ENCODE results near the gene EFHC1. TPM values are rescaled to one million over a fixed set of nuclear protein-coding genes. Genes with fewer than 3 reads are reported as not detected.

Gene EFHC1
- total RNA-seq, 2 experiments from 2014 or later: 20.7 to 24.8 TPM

- BruUV-seq (replicated peaks): no TSS peak
- no peak overlapping the region for H3K27ac ChIP-seq (ENCODE audit: low read depth, low read length, poor library complexity, severe bottlenecking)
Measured at GRCh38 chr6:52389264-52389625, 30.9 kb upstream of the EFHC1 start.

GRCh38 chr6:52389626-52390360 is 30.3 kb upstream of the EFHC1 start:
- intact Hi-C loops (cut with micrococcal nuclease; ENCODE audit: unreplicated experiment): loop anchor here (10.0 kb wide), 1 partner anchor 325 kb away; no protein-coding TSS in a partner anchor
- peak; percentile 24 for DNase-seq (ENCODE audit: low spot score)
- CTCF ChIA-PET (ENCODE audit: unreplicated experiment): interaction anchor here (0.7 to 1.3 kb wide), 2 partner anchors 104 to 118 kb away, joined by 3 to 7 read pairs; no protein-coding TSS in a partner anchor
- no peaks in the 10 kb centered on the region for H3K9me2 ChIP-seq (ENCODE audit: insufficient read depth, low read length)
- no peak for TF ChIP-seq EZH2phosphoT487 (IDR thresholded peaks at IDR 0.05; ENCODE audit: borderline replicate concordance, low read depth, low read length)
- TF ChIP-seq, protein P1, sequence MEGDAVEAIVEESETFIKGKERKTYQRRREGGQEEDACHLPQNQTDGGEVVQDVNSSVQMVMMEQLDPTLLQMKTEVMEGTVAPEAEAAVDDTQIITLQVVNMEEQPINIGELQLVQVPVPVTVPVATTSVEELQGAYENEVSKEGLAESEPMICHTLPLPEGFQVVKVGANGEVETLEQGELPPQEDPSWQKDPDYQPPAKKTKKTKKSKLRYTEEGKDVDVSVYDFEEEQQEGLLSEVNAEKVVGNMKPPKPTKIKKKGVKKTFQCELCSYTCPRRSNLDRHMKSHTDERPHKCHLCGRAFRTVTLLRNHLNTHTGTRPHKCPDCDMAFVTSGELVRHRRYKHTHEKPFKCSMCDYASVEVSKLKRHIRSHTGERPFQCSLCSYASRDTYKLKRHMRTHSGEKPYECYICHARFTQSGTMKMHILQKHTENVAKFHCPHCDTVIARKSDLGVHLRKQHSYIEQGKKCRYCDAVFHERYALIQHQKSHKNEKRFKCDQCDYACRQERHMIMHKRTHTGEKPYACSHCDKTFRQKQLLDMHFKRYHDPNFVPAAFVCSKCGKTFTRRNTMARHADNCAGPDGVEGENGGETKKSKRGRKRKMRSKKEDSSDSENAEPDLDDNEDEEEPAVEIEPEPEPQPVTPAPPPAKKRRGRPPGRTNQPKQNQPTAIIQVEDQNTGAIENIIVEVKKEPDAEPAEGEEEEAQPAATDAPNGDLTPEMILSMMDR (conservative IDR thresholded peaks at IDR 0.05; ENCODE audit: low read length): 0 out of 2 replicates have a peak, but pooled peaks have one; percentile 14
- H3K79me2 ChIP-seq (ENCODE audit: insufficient read depth, low read depth, low read length): no peaks in the 10 kb centered on the region
- H3K4me3 ChIP-seq (ENCODE audit: low read depth, low read length, poor library complexity, severe bottlenecking): no peak overlapping the region
- H3K4me2 ChIP-seq (ENCODE audit: low read length): peak overlapping the region; percentile 52
- no peaks in the 10 kb centered on the region for H3K36me3 ChIP-seq (ENCODE audit: insufficient read depth, low read length)
- peak overlapping the region; percentile 43; the same call in 1 of the 2 replicates for H2AFZ ChIP-seq (ENCODE audit: low read length)
- H3K9me3 ChIP-seq (ENCODE audit: low read length): no peaks in the 10 kb centered on the region
- peaks cover 22% of the 10 kb centered on the region for H3K4me1 ChIP-seq (ENCODE audit: insufficient read depth, low read length, poor library complexity, severe bottlenecking)
- H3K27ac ChIP-seq (ENCODE audit: low read depth, low read length, poor library complexity, severe bottlenecking): no peak overlapping the region
- POLR2A ChIA-PET: interaction anchor here (0.8 to 1.9 kb wide), 7 partner anchors 9 to 98 kb away, joined by 3 to 9 read pairs (median 4); partner anchors contain the start of gene PAQR8
- H4K20me1 ChIP-seq (ENCODE audit: insufficient read depth, low read length): no peaks in the 10 kb centered on the region
- no TSS peak for BruUV-seq (replicated peaks)

More at GRCh38 chr6:52389264-52389625, 30.9 kb upstream of the EFHC1 start:
- Histone ChIP-seq H3K4me3 (ENCODE audit: low read depth, low read length, poor library complexity, severe bottlenecking) (no peak overlapping the region), H4K20me1 (ENCODE audit: insufficient read depth, low read length) (no peaks in the 10 kb centered on the region), H3K79me2 (ENCODE audit: insufficient read depth, low read depth, low read length) (no peaks in the 10 kb centered on the region), H3K4me1 (ENCODE audit: insufficient read depth, low read length, poor library complexity, severe bottlenecking) (peaks cover 18% of the 10 kb centered on the region), H3K36me3 (ENCODE audit: insufficient read depth, low read length) (no peaks in the 10 kb centered on the region), H3K9me3 (ENCODE audit: low read length) (no peaks in the 10 kb centered on the region), H3K4me2 (ENCODE audit: low read length) (peak overlapping the region; percentile 52; the same call in 1 of the 2 replicates), H2AFZ (ENCODE audit: low read length) (no peak overlapping the region), H3K9me2 (ENCODE audit: insufficient read depth, low read length) (no peaks in the 10 kb centered on the region)
- DNase-seq (ENCODE audit: low spot score): no peak
- ChIA-PET POLR2A (interaction anchor here (0.9 to 1.9 kb wide), 4 partner anchors 8 to 97 kb away, joined by 3 to 9 read pairs (median 4); no protein-coding TSS in a partner anchor), CTCF (ENCODE audit: unreplicated experiment) (no interaction called here)
- intact Hi-C loops (cut with micrococcal nuclease; ENCODE audit: unreplicated experiment): no loop called here
- TF ChIP-seq, protein P1 (conservative IDR thresholded peaks at IDR 0.05; ENCODE audit: low read length): no peak; the same call in 1 of the 2 replicates
- no peak for TF ChIP-seq EZH2phosphoT487 (IDR thresholded peaks at IDR 0.05; ENCODE audit: borderline replicate concordance, low read depth, low read length)
